HL-60 (cell line): Measurements from ENCODE around the gene SCYGR2.
A peak's percentile ranks its signal among the peaks of the same experiment; 100 is the strongest.
"Not testable (repeated sequence)": the region's sequence is repeated elsewhere in the genome, so short reads cannot be mapped to it uniquely, and the experiment has no call there.

Source experiments
- DNase-seq, 2 experiments: peaks; one replicate each; pipeline ENCODE4 v3.0.0-alpha.2; 2010 to 2020; ENCODE audit warnings: low read depth in 1 of 2, low spot score in 1 of 2
- H3K27ac ChIP-seq: fragments of 250-450 bp; sonication (Bioruptor Pico); replicated peaks from 2 replicates; pipeline ENCODE4 v1.5.1; 2020; ENCODE audit warnings: mild to moderate bottlenecking, moderate library complexity
- H3K27me3 ChIP-seq: fragments of 250-450 bp; sonication (Bioruptor Pico); 2 replicates; pipeline ENCODE4 v1.5.1; 2021; ENCODE audit warnings: mild to moderate bottlenecking, moderate library complexity; ENCODE audit not compliant: insufficient read depth, poor library complexity, severe bottlenecking
- H3K4me3 ChIP-seq: replicated peaks from 2 replicates; pipeline ENCODE4 v1.5.1; 2011; ENCODE audit warnings: mild to moderate bottlenecking, control low read depth, low read length; ENCODE audit not compliant: insufficient read depth
- CTCF ChIP-seq: IDR thresholded peaks from one replicate; pipeline ENCODE4 v1.5.1; 2011; ENCODE audit warnings: low read length, control low read depth, inconsistent platforms; ENCODE audit not compliant: insufficient read depth
- GABPA ChIP-seq: IDR thresholded peaks from 2 replicates; pipeline ENCODE4 v1.6.1; 2012; ENCODE audit warnings: low read depth
- POLR2AphosphoS5 ChIP-seq: IDR thresholded peaks from 2 replicates; pipeline ENCODE4 v1.6.1; 2012; ENCODE audit warnings: low read depth
- REST ChIP-seq: IDR thresholded peaks from 2 replicates; pipeline ENCODE4 v1.6.1; 2012; ENCODE audit warnings: low read depth; ENCODE audit not compliant: insufficient replicate concordance
- SPI1 ChIP-seq: IDR thresholded peaks from 2 replicates; pipeline ENCODE4 v1.6.1; 2012; ENCODE audit warnings: low read depth, mild to moderate bottlenecking, borderline replicate concordance
- long read RNA-seq: library from polyadenylated mRNA; unstranded; transcript quantifications from one replicate; pipeline ENCODE4 v2.0.0, GENCODE V29; 2020

SCYGR2 gene
- long read RNA-seq = 0 reads

DNA sequence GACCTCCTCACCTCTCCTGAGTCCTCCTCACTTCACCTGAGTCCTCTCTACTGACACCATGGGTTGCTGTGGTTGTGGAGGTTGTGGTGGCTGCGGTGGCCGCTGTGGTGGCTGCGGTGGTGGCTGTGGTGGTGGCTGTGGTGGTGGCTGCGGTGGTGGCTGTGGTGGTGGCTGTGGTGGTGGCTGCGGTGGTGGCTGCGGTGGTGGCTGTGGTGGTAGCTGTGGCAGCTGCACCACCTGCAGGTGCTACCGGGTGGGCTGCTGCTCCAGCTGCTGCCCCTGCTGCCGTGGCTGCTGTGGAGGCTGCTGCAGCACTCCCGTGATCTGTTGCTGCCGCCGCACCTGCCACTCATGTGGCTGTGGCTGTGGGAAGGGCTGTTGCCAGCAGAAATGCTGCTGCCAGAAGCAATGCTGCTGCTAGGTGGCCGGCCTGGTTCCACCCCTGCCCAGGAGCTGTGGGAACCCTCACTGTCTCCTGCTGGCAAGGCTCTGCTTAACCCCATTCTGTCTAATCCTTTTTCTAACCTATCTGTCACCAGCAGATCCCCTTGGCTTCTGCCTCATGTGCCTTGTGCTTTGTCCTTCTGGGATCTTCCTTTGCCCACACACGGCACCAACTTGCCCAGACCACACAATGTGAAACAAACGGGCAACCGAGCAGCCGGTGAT is at the start of gene SCYGR2:
Gene SCYGR2, plus strand, starts transcription at position 59 of the 669 bp plus-strand sequence. Its CDS starts 0 bp downstream, at position 59.
- TF ChIP-seq POLR2AphosphoS5 = 0 out of 2 replicates have a peak, but pooled peaks have one; percentile 20
- not testable (repeated sequence) for H3K27ac ChIP-seq

GRCh38 chr2:227551836-227552235 is 46.9 kb upstream of the SCYGR2 start:
- DNase-seq = no peak
- H3K27me3 ChIP-seq = no peaks in the 10 kb centered on the region
- TF ChIP-seq SPI1 (no peak), REST (no peak), POLR2AphosphoS5 (no peak), CTCF (no peak), GABPA (no peak)

More for the DNA sequence above, at the start of gene SCYGR2:
- H3K4me3 ChIP-seq, H3K27me3 ChIP-seq, DNase-seq: not testable (repeated sequence)

DNA sequence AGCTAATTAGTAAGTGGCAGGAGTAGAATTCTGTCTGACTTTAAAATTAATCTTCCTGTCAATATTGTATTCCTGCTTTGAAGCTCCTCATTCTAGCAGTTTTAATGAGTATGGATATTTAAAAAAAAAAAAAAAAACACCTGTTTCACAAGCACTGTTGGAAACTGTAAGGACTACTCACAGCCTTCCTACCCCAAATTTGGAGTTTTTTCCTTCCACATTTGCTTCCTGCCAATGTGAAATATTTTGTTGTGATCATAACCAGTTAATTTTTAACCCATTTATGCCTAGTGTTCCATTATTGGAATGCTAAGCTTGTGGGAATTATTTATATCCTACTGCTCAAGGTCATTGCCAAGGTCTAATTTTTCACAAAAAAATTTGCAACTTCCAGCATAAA is 36.1 kb upstream of the SCYGR2 start:
- DNase-seq = no peak
- TF ChIP-seq GABPA (no peak), CTCF (no peak), SPI1 (no peak), REST (no peak), POLR2AphosphoS5 (no peak)
- Histone ChIP-seq H3K4me3 (no peak overlapping the region), H3K27me3 (no peaks in the 10 kb centered on the region), H3K27ac (no peak overlapping the region)

More at GRCh38 chr2:227551836-227552235, 46.9 kb upstream of the SCYGR2 start:
- H3K4me3 ChIP-seq = no peak overlapping the region
- no peak overlapping the region for H3K27ac ChIP-seq

DNA sequence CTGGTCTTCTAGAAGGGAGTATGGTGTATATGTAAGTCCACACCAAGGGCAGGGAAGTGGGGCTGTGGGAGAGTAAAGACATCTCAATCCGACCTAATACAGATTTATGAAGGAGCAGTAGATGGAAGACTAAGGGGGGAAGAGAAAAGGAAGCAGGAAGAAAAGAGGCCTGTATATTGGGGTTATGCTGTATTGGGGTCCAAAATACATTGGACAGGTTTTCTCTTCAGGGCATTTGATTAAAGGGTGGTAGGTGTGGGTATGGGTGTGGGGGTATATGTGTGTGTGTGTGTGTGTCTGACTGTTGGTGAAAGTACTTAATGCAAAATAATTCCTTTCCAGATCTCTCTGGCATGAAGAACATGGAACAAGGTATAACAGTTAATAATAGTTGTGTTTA is 33.6 kb upstream of the SCYGR2 start:
- no peak overlapping the region for H3K27ac ChIP-seq
- no peak overlapping the region for H3K4me3 ChIP-seq
- no peaks in the 10 kb centered on the region for H3K27me3 ChIP-seq

More for the DNA sequence above, 33.6 kb upstream of the SCYGR2 start:
- no peak for TF ChIP-seq GABPA
- TF ChIP-seq REST = no peak
- TF ChIP-seq SPI1 = no peak
- TF ChIP-seq POLR2AphosphoS5 = no peak
- no peak for TF ChIP-seq CTCF
- no peak for DNase-seq
